Measurements from ENCODE around the gene KRT16. TPM values are rescaled to one million over a fixed set of nuclear protein-coding genes. Genes with fewer than 3 reads are reported as not detected.
A peak's percentile ranks its signal among the peaks of the same experiment; 100 is the strongest.

Gene KRT16
- total and polyA plus RNA-seq, 10 of the 15 experiments (the other 5 are each of a cell fraction or from before 2014, with no cell fraction given): 0.07 TPM; not detected in 9

GRCh38 chr17:41648411-41649195, 36.0 kb upstream of the KRT16 start (continued):
- TF ChIP-seq HDAC2 (IDR thresholded peaks at IDR 0.05) (no peak), MEF2B (IDR thresholded peaks at IDR 0.05; ENCODE audit: partially characterized antibody, poor library complexity, severe bottlenecking) (no peak), NFYB (IDR thresholded peaks at IDR 0.05; ENCODE audit: insufficient read depth, low read depth, low read length) (no peak), RAD21 (IDR thresholded peaks at IDR 0.05; ENCODE audit: insufficient read depth, low read depth, low read length) (peak; percentile 58), PAX8 (IDR thresholded peaks at IDR 0.05) (no peak), IRF3 (IDR thresholded peaks at IDR 0.05) (no peak), CHD1 (IDR thresholded peaks at IDR 0.05; ENCODE audit: low read depth, low read length) (no peak), YY1 (IDR thresholded peaks at IDR 0.05; ENCODE audit: low read depth, low read length) (0 out of 2 replicates have a peak, but pooled peaks have one; percentile 6), CTCF (IDR thresholded peaks at IDR 0.05 in 2 of 3, conservative IDR thresholded peaks at IDR 0.05 in 1 of 3; ENCODE audit: control insufficient read depth in 2 of 3, extremely low read depth in 1 of 3, insufficient read depth in 1 of 3, low read depth in 3 of 3, low read length in 3 of 3) (peak; percentile 90 to 95 (median 91)), STAT3 (IDR thresholded peaks at IDR 0.05; ENCODE audit: low read depth, low read length) (no peak), ATF2 (IDR thresholded peaks at IDR 0.05; ENCODE audit: low read length) (no peak), IKZF1 (conservative IDR thresholded peaks at IDR 0.05) (peak; percentile 65; the same call in 1 of the 2 replicates), EED (IDR thresholded peaks at IDR 0.05; ENCODE audit: low read depth) (peak; percentile 35; the same call in 1 of the 2 replicates), BHLHE40 (IDR thresholded peaks at IDR 0.05; ENCODE audit: borderline replicate concordance in 1 of 2, low read depth in 2 of 2, low read length in 1 of 2) (0 out of 4 replicates have a peak, but pooled peaks of 1 of the 2 experiments have one; percentile 43), NBN (IDR thresholded peaks at IDR 0.05) (0 out of 2 replicates have a peak, but pooled peaks have one; percentile 32), IKZF2 (IDR thresholded peaks at IDR 0.05) (peak; percentile 38 to 53; a peak in 2 of 4 replicates), BACH1 (IDR thresholded peaks at IDR 0.05; ENCODE audit: borderline replicate concordance) (peak; percentile 83), SIN3A (IDR thresholded peaks at IDR 0.05; ENCODE audit: low read depth, low read length) (no peak), SMC3 (IDR thresholded peaks at IDR 0.05; ENCODE audit: borderline replicate concordance, low read length) (peak; percentile 74; the same call in 1 of the 2 replicates), CEBPB (IDR thresholded peaks at IDR 0.05; ENCODE audit: borderline replicate concordance in 1 of 2, low read depth in 2 of 2, low read length in 2 of 2) (no peak), DPF2 (IDR thresholded peaks at IDR 0.05) (peak; percentile 43; the same call in 1 of the 2 replicates), GATAD2B (conservative IDR thresholded peaks at IDR 0.05; ENCODE audit: low read depth) (peak; percentile 94), NR2C1 (IDR thresholded peaks at IDR 0.05) (no peak), FOS (IDR thresholded peaks at IDR 0.05; ENCODE audit: borderline replicate concordance, extremely low read depth, insufficient read length) (no peak), LARP7 (IDR thresholded peaks at IDR 0.05) (peak; percentile 54), SMARCA5 (IDR thresholded peaks at IDR 0.05) (peak; percentile 43; the same call in 1 of the 2 replicates)
